Mammary epithelial cell (primary cell): Measurements from ENCODE around the gene ALPK3.

Experiments
- CTCF ChIP-seq, 2 donors: IDR thresholded peaks in 1 of 2; conservative IDR thresholded peaks in 1 of 2; 2 replicates each; pipeline ENCODE4 v1.5.1; 2011 to 2012; ENCODE audit warnings: inconsistent platforms in 2 of 2, low read length in 2 of 2, mild to moderate bottlenecking in 2 of 2, control low read depth in 1 of 2, low read depth in 1 of 2; ENCODE audit not compliant: insufficient read depth in 1 of 2; ENCODE audit errors: extremely low read depth in 1 of 2
- EZH2 ChIP-seq: IDR thresholded peaks from 2 replicates; pipeline ENCODE4 v1.6.1; 2012; ENCODE audit warnings: low read length, inconsistent platforms, borderline replicate concordance

- TF ChIP-seq CTCF (conservative IDR thresholded peaks at IDR 0.05 in 1 of 2, IDR thresholded peaks at IDR 0.05 in 1 of 2; ENCODE audit: extremely low read depth in 1 of 2, insufficient read depth in 1 of 2, low read depth in 1 of 2, low read length in 2 of 2) = no peak
- TF ChIP-seq EZH2 = no peak
Observed at GRCh38 chr15:84797212-84797611, 19.9 kb upstream of the ALPK3 start.
